ENCODE results near the gene PIK3CB.

- no peak for TF ChIP-seq GATA3 (IDR thresholded peaks at IDR 0.05; ENCODE audit: low read depth, low read length)
- TF ChIP-seq GATA2 (IDR thresholded peaks at IDR 0.05; ENCODE audit: low read depth, low read length), result no peak
Measured at GRCh38 chr3:138806376-138807080, 28.2 kb downstream of the PIK3CB start.
